ENCODE results near the gene GRAMD4.

Gene GRAMD4

DNA sequence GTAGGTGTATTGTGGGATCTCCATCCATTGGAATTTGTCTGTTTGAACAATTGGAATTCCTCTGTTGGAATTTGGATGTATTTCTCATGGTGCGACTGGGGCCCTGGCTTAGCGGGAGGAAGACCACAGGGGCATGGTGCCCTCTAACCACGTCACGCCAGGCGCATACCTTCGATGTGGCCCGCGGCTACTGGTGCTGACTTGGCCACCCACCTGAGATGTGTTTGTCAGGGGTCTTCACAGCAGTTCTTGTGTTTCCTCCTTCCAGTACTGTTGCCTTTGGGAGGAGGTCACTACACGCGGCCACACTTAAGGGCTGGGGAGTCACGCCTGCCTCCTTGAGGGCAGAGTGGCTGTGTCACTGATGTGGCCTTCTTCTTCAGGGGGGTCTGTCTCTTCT is 36.6 kb upstream of the GRAMD4 start:
- DNase-seq (ENCODE audit: low spot score): no peak

DNA sequence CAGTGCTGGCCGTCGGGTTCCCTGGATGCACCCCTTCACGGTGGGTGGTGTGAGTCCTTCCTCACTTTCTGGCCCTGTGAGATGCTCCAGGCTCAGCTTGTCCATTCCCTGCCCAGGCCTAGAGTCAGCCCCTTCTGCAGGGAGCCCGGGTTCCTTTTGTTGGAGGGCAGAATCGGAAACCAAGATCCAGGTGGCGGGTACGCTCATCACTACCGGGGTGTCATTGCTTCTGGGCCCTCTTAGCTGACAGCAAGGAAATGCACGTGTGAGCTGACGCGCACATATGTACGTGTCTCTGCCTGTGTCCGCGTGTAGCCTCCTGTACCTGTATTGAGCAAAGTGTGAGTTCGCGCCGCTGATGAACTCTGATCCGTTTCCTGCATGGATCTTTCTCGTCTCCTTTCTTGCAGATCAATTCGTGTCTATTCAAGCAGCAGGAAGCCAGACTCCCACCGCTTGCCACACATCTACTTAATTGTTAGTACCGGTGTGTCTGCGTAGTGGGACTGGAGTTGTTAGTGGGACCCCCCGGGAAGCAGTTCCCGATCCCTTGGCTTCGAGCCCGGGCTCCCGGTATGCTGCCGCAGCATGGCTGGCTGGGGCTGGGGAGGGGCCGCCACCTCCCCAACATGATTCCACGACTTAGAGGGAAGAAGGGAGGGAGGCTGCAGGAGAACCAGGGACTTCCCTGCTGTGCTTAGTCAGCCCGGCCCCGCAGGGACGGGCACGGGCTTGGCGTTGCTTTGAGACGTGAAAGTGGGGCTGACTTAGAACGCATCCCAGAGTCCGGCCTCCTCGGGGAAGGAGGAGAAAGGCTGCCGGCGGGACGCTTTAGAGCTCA is 35.9 kb upstream of the GRAMD4 start:
- no peak for DNase-seq (ENCODE audit: low spot score)

DNA sequence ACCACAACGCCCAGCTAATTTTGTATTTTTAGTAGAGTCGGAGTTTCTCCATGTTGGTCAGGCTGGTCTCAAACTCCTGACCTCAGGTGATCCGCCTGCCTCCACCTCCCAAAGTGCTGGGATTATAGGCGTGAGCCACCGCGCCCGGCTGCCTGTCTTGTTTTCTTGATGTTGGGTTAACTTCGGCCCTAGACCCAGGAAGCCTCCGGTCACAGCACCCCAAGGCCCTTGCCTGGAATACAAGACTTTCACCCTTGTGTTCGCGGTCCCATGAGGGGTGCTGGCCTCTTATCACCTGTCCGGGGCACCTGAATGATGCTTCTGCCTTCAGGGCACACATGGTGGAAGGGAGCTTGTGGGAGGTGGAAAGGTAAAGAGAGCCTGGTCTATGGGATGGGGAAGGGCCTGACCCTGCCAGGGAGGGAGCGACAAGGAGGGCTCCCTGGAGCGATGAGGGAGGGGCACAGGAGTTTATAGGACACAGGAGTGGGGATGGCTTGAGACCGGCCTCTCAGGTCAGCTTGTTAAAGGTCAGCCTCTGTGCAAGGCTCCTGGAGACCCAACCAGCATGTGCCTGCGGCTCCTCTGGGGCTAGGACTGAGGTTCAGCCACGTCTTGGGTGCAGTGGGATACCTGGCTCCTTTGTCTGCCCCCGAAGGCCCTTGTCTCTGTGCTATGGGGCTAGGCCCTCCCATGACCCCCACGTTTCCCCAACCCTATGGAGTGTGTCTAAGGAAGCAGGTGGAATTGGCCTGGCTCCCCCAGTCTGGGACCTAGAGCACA is 34.7 kb upstream of the GRAMD4 start:
- no peak for DNase-seq (ENCODE audit: low spot score)

DNA sequence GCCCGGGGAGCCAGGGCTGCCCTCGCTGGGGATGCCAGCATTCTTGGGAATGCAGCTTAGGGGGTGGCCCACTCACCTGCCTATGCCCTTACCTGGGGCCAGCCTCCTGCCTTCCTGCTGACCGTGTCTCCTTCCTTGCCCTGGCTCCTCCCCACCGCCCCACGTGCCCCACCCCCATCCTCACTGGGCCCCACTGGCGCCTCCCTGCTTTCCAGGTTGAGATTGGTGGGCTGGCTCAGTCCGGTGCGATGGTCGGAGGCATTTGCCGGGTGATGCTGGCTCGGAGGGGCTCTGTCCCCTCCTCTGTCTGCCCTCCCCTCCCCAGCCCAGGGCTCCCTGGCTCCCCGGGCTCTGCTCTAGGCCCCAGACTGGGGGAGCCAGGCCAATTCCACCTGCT is 34.1 kb upstream of the GRAMD4 start:
- DNase-seq (ENCODE audit: low spot score): no peak

DNA sequence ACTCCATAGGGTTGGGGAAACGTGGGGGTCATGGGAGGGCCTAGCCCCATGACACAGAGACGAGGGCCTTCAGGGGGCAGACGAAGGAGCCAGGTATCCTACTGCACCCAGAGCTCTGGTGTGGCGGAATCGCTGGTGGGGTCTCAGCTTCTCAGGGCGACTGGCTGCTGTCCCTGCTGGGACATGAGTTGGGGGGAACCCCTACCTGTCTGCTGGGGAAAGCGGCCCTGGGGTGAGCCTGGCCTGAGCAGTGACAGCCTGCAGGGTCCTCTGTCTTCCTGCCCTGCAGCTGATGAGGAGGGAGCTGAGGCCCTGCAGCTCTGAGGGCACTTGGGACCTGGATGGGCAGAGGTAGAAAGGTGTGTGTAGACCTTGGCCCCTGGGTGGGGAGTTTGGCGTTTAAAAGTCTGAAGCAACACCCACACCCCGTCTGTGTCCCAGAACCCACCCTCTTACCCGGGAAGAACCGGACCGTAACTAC is 33.6 kb upstream of the GRAMD4 start:
- no peak for DNase-seq (ENCODE audit: low spot score)

DNA sequence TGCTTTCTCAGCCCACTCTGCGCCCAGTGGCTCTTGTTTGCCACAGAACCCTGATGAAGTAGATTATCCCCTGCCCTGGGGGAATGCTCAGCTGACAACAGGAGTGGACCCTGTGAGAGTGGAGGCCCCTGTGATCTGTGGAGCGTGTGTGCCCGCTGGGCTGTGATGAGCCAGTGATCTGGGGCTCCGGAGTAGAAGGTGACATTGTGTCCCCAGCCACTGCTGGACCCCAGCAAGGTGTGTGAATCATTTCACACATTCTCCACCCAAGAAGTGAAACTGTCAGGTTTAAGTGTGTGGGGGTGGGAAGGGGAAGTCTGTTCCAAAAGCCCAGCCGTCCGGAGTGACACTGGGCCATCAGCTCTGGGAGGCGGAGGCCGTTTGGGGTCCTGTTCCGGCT is 33.1 kb upstream of the GRAMD4 start:
- no peak for DNase-seq (ENCODE audit: low spot score)

DNA sequence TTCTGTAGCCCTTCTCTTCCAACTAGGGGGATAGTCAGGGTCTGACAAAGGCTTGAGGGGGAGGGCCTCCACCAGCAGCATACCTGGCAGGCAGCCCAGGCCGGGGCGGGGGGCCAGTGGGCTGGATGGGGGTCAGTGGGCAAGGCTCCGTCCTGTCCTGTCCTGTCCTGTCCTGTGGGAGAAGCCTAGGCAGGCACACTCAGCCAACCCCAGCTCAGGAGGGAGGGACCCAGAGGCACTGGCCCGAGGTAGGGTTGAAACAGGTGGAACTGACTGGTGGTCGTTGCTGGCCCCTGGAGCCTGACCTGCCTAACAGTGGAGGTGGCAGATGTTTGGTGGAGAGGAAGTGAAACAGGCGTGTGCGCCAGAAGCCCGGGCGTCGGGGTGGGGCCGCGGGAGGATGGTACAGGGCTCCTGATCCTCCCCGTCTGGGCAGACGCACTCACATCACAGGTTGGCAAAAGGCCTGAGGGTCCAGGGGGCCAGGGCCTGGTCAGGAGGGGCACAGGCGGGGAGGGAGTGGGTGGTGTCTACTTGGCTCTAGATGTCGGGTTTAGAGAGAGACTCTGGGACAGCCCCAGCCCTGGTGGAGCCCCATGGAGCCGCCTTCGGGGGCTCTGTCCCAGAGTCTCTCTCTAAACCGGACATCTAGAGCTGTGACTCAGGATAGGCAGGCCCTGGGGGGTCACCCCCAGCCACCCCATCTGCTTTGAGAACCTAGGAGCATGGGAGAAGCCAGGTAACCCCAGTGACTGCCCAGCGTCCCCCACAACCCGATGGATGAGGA is 32.5 kb upstream of the GRAMD4 start:
- DNase-seq (ENCODE audit: low spot score): no peak

DNA sequence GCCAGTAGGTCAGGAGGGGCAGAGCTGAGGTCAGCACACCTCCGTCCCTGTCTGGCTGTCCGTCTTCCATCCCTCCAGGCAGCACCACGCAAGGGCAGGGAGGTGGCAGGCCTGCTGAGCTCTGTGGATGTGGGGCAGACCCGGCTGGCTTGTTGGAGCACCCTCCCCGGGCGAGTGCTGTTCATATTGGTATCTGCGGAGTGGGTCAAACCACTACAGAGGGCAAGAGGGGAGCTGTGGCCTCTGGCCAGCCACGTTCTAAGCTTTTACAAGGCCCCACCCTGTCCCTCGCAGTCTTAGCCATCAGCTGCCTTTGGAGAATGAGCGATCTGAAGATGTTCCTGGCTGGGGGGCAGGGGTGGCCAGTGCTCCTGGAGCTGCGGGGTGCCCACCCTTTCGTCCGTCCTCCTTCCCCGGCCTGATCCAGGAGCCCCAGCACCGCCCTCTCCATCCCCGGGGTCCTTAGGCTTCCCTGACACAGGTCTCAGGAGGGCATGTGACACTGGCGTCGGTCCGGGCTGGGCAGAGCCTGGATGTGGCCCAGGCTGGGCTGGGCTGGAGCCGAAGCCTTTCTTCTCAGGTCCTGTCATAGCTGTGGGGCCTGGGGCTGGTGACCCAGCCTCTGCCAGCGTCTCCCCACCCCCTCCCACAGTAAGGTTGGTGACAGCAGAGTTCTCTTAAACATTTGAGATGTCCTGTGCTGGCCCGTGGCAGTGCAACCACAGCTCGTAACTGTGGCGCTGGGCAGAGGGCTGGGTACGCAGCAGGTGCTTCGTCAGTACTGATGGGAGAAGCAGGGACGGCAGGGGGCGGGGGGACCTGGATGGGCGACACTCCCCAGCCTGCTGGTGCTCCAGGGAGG is 31.7 kb upstream of the GRAMD4 start:
- no peak for DNase-seq (ENCODE audit: low spot score)

DNA sequence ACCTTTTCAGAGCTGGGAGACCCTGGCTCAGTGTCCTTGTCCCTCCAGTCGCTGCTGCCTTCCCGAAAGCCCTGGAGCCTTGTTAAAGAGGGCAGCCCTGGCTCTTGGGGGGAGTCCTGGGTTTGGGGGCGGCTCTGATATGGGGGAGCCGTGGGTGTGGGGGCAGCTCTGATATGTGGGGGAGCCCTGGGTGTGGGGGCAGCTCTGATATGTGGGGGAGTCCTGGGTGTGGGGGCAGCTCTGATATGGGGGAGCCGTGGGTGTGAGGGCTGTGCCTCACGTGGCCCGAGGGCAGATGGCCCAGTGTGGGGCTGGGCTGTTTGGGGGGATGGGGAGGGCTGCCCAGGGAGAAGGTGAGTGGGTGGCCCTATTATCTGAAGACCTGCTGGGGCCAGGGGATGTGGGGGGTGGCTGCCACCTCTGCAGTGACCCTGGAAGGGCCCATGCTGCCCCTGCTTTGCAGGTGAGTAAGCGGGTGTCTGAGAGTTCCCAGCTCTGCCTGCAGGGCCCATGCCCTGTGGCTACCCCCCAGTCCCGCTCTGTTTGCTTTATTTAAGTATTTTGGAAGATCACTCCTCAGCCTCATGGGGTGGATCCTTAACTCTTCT is 30.9 kb upstream of the GRAMD4 start:
- DNase-seq (ENCODE audit: low spot score): no peak

DNA sequence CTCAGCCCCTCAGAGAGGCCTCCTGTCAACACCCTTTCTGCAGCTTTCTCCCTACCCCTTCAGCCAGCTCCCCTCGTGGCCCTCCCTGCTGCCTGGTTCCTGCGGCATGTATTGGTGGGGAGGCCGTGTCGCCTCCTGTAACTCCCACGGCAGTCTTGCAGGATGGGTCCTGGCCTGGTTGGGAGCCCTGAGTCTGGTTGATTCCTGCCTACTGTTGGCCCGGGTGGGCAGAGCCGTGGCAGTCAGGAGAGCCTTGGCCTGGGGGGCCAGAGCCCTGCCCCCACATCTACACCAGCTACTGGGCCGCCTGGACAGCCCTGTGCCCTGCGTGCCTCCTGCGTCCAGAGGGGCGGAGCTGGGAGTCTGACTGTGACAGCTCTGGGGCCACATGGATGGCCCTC is 30.3 kb upstream of the GRAMD4 start:
- DNase-seq (ENCODE audit: low spot score): no peak

DNA sequence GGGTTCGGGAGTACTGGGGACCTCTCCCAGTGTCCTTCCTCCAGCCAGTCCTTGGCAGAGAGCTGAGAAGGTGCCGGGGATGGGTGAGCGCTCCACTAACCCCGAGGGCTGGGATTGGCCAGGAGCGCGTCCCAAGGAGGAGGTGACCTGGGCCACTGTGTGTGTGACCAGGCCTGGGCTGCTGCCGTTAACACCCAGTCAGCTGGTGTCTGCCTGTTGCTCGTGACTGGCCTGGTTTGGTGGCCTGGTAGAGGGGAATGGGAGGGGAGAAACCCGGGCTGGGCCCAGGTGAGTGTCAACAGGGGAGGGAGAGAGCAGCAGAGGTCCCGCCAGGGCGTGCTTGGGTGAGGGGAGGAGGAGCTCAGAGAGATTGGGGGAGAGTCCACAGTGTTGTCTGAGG is 29.9 kb upstream of the GRAMD4 start:
- DNase-seq (ENCODE audit: low spot score): no peak

DNA sequence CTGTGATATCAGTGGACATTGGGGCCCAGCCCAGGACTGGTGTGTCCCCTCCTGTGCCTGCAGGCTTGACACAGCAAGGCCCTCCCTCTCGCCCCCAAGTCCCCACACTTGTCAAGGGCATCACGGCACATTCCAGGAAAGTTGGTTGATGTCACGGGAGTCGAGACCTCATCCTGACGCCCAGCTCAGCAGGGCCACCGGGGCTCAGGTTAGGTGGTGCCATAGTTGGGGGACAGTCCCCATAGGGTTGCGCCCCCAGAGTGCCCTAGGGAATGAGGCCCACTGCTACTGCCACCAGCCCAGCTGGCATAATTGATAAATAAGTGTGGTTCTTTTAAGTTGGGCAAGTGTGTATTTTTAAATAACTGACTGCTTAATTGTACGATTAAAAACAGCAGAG is 28.3 kb upstream of the GRAMD4 start:
- DNase-seq (ENCODE audit: low spot score): no peak

DNA sequence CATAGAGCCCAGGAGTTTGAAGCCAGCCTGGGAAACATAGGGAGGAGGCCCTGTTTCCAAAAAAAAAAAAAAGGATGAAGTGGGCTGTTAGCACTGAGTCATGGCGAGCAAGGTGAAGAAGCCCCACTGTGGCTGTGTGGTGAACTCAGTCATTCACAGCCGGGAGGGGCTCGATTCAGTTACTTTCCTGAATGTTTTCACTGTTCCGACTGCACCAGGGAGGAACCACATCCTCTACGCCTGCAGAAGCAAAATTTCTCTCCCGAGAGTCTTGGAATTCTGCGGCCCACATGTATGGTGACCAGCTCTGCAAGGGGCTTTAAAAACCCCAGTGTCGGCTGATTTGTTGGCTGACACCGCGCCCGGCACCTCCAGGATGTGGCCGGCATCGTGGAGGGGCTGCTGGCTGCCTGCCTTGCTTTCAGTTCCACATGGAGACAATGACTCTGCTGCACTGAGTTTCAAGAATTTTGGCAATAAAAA is 27.8 kb upstream of the GRAMD4 start:
- DNase-seq (ENCODE audit: low spot score): peak; percentile 51

DNA sequence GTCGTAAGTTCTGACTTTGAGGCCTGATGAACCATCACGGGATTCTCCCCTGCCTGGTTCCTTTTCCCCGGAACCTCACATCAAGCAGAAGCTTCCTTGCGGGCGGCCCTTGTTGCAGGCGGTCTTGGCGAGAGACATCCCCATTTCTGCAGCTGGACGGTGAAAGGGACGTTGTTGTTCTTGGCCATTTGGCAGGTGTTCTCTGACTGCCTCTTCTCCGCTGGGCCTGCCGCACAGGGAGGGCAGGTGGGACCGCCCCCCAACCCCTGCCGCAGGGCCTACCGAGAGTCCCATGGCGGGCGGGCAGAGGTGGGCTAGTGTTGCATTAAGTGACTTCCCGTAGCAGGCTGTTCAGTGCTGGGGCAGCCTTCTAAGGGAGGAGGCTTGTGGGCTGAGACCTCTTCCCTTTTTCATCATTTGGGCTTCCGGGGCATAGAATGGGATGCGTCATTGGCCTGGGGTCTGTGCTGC is 26.9 kb upstream of the GRAMD4 start:
- no peak for DNase-seq (ENCODE audit: low spot score)

DNA sequence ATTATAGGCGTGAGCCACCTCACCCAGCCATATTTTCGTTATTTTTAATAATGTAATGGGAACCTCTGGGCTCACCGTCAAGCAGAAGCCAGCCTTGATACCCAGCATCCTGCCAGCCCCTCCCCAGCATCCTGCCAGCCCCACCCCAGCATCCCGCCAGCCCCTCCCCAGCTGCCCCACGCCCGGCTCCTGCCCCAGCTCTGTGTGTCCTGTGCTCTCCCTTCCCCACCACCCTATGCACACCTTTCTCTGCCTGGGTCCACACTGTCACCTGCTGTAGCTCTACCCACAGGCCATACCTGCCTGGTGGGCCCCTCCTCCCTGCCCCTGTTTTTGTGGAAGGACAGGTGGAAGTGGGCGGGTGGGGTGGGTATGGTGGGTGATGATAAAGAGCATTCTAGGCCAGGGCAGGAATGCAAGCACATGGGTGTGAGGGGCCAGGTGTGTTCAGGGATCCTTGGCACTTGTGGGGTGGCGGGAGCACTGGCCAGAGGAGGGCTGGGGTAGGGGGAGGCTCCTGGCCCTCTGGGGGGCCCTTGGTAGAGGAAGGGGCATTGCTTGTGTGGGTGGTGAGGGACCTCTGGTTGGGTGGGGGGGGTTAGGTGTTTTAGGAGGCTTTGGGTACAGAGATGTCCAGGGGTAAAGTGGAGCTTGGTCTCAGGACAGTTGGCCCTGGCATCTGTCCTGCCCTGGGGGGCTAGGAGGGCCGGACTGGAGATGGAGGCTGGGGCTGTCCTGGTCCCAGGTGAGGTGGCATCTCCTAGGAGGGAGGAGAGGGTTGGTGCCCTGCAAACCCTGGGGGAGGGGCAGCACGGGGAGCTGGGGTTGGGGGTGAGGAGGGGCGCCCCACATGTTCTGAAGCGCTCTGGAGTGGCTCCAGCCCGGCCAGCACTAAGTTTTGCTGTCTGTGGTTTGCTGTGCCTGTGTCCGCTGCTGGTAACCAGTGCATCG is 25.9 kb upstream of the GRAMD4 start:
- DNase-seq (ENCODE audit: low spot score): no peak

DNA sequence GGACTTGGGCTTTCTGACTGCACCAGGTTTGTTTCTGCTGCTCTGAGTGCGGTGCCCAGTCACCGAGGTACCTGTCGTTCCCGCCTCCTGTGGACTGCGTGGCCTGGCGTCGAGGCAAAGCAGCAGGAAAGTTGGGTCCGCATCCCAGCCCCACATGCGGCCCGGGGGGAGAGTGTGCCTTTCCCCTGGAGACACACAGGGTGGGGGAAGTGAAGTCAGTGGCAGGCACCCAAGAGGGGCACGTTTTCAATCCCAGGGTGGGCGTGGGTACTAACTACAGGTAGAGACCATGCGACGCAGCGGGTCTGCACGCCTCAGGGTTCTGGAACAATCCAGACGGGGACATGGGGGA is 25.3 kb upstream of the GRAMD4 start:
- no peak for DNase-seq (ENCODE audit: low spot score)

DNA sequence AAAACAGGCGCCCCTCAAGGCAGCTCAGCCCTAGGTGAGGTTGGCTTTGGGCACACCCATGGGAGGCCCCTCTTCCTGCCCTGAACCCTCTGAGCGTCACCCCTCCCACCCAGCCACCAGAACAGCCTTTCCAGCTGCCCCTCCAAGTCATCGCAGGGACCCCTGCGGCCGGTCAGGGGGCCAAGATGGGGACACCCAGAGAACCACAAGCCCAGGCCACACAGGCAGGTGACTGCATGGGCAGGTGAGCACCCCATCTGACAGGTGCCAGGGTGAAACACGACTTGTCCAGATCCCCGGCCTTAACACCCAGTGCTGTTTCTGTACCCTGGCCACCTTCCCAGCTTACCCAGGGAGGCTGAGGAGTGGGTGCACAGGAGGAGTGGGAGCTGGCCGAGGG is 24.6 kb upstream of the GRAMD4 start:
- no peak for DNase-seq (ENCODE audit: low spot score)

DNA sequence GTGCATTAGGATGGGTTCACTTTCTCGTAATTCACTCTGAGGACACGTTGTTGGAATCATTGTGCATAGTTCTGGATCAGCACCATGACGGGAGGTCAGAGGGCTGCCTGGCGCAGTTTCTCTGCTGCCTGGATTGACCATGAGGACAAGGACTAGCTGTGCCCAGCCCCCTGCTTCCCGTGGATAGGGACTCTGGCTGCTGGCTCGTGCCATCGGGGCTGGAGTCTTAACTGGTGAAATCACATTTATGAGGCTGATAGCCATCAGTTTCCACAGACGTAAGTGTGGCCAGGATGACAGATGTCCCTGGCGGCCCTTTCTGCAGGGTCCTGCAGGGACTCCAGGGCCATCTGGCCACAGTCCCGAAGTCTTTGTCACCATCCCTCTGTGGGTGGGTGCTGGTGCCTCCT is 24.1 kb upstream of the GRAMD4 start:
- DNase-seq (ENCODE audit: low spot score): no peak

DNA sequence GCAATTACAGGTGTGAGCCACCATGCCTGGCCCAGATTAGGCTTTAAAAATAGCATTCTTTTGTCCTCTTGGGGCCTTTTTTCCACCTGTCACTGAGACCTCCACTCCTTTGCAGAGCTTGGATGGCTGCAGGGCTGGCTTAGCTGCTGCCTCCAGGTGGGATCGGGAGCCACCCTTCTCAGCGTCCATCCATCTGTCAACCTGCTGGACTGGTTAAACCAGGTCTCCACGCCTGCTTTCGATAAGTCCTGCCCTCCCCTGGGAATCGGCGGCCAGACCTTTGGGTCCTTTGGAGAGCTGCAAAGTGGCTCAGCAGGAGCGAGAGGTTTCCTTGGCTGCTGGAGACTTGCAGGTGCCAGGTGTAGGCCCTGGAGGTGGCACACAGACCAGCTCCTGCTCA is 23.4 kb upstream of the GRAMD4 start:
- no peak for DNase-seq (ENCODE audit: low spot score)

DNA sequence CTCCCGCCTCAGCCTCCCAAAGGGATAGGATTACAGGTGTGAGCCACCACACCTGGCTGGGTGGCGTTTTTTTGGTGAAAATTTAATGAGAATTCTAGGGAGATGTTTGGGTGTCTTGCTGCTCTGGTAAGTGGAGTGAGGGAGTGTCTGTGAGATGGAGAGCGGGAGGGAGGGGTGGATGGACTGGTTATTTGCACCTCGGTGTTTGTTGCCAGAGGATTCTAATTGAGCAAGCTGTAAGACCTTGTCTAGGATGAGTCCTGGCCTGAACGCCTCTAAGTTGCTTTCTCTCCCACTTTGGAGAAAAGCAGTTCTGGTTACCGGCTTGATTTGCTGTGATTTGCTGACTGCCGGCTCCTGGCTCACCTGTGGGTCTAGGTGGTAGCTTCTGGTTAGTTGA is 22.0 kb upstream of the GRAMD4 start:
- no peak for DNase-seq (ENCODE audit: low spot score)

Data from globus pallidus (tissue), 1 donor.